A673 (cell line): ENCODE measurements around the gene PCNX3.

ENCODE experiments used
- EZH2 ChIP-seq: fragments of 200-600 bp; sonication (generic); IDR thresholded peaks from 2 replicates; pipeline ENCODE4 v1.6.1; 2017; ENCODE audit warnings: borderline replicate concordance, low read depth, mild to moderate bottlenecking, mixed read lengths, antibody characterized with exemption, low read length; ENCODE audit not compliant: poor library complexity, severe bottlenecking
- TF ChIP-seq, protein P1 (sequence below): fragments of 300-800, 200-600 bp; sonication (generic); conservative IDR thresholded peaks from 2 replicates; pipeline ENCODE4 v1.5.1; 2017; ENCODE audit warnings: low read depth, mild to moderate bottlenecking, antibody characterized with exemption, low read length, moderate library complexity, mixed read lengths

DNA sequence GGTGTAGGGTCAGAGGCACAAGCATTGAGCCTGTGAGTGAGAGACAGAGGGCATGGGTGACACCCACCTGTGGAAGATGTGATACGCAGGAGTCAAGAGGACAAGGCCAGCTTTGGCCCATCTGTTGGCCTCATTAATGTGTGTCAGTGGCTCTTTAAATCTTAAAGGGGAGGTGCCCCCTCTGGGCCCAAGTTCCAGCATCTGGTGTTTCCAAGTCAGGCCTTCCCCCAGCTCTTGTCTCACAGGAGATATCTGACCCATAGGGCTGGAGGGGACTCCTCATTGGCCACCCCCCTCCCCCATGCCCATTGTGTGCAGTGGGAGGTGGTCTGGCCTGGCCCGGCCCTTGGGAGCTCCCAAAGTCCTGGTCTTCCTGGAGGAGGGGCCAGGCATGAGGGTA is 28.9 kb upstream of the PCNX3 start:
- no peak for TF ChIP-seq EZH2
- TF ChIP-seq, protein P1, sequence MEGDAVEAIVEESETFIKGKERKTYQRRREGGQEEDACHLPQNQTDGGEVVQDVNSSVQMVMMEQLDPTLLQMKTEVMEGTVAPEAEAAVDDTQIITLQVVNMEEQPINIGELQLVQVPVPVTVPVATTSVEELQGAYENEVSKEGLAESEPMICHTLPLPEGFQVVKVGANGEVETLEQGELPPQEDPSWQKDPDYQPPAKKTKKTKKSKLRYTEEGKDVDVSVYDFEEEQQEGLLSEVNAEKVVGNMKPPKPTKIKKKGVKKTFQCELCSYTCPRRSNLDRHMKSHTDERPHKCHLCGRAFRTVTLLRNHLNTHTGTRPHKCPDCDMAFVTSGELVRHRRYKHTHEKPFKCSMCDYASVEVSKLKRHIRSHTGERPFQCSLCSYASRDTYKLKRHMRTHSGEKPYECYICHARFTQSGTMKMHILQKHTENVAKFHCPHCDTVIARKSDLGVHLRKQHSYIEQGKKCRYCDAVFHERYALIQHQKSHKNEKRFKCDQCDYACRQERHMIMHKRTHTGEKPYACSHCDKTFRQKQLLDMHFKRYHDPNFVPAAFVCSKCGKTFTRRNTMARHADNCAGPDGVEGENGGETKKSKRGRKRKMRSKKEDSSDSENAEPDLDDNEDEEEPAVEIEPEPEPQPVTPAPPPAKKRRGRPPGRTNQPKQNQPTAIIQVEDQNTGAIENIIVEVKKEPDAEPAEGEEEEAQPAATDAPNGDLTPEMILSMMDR: no peak
